Measurements from ENCODE around the gene CHMP5.

The CHMP5 gene

DNA sequence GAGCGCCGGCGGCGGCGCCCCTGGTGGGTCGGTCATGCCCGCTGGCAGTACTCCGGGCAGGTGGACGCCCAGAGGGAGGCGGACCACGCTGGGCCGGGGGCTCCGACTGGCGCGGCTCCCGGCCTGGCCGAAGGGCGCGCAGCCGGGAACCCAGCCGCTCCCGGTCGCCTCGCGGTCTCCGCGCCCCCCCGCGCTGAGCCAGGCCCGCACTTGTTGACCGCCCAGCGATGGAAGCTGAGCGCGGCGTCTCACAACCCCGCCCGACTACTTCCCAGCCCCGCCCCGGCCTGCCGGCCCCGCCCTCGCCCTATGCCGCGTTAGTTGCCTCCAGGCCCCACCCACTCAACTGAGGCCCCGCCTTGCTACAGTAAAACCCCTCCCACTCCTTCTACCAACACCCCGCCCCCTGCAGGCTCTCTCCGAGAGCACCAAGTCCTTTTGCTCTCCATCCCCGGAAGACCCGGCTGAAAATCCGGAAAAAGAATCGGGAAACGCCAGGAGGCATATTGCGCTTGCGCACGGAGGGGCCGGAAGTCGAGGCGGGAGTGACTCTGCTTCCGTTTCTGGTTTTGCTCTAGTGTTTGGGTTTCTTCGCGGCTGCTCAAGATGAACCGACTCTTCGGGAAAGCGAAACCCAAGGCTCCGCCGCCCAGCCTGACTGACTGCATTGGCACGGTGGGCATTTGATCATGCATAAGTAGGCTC, at the start of gene CHMP5, which contains the start of gene BAG1:
TSS of gene CHMP5 (plus strand) at position 577 of the 705 bp plus-strand sequence. CDS start at position 607, 30 bp downstream.
TSS of gene BAG1 (minus strand) at position 236 of the 705 bp plus-strand sequence.
- peak; percentile 100 for DNase-seq

DNA sequence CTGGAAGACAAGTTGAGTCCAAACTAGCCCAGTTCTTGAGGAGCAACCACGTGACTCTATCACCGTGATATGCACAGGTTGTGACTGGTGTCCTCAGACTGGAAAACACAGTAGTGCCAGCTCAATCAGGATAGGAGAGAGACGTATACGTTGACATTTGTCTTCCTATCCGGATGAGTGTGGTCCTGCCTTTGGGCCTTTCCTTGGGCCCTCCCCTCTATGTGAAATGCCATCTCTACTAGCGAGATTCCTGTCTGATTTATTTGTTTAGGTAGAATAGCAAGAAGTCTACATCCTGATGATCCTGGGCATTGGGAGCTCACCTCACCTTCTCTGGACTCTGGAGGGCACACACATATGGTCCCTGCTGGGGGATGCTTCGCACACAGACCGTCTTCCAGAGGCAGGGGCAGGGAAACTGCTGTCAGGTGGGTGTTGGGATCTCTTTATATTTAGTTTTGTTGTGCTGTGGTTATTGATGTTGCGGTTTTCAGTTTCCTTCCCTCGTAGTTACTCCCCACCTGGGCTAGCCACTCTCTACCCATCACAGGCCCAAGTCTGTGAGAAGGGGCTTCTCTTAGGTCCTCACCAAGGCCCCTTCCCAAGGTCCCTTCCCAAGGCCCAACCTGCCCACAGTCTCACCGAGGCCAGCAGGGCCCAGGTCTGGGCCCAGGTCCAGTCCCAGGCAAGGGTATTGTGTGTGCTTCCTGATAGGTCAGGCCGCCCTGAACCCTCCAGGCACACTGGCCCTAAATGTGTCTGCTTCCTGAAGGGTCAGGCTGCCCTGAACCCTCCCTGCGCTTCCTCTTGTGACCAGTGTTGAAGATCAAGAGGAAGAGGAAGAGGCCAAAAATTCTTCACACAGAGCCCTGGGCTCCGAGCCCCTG, 43.9 kb upstream of the CHMP5 start:
- DNase-seq: no peak

- DNase-seq: no peak
Observed at GRCh38 chr9:33221568-33221884, 43.3 kb upstream of the CHMP5 start.

GRCh38 chr9:33222031-33222430, 42.8 kb upstream of the CHMP5 start:
- DNase-seq: no peak

- DNase-seq: no peak
Observed at GRCh38 chr9:33223696-33224095, 41.2 kb upstream of the CHMP5 start.

DNA sequence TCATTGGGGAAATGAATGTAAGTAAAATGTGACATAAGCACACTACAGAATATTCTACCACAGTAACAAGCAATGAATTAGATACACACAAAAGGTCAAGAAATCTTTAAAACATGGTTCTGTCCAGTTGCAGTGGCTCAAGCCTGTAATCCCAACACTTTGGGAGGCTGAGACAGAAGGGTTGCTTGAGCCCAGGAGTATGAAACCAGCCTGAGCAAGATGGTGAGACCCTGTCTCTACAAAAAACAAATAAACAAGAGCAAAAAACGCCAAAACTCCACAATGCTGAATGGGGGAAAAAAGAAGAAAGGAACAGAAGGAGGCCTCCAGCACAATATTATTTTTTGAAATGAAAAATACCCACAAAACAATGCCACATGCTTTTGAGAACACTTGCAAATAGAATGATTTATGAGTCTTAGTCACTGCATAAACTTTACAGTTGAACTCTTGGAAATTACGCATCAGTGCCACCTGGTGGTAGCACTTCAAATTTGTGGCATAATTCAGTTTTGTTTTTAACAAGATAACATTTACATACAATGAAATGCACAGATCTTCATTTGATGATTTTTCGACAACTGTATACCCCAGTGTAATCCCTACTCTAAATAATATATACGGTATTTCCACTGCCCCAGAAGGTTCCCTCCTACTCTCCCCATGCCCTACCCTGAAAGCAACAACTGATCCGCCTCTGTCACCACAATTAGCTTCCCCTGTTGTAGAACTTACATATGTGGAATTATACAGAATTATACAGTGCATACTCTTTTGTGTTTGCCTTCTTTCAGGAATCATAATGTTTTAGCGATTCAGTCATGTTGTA, 39.3 kb upstream of the CHMP5 start:
- DNase-seq: peak; percentile 80

DNA sequence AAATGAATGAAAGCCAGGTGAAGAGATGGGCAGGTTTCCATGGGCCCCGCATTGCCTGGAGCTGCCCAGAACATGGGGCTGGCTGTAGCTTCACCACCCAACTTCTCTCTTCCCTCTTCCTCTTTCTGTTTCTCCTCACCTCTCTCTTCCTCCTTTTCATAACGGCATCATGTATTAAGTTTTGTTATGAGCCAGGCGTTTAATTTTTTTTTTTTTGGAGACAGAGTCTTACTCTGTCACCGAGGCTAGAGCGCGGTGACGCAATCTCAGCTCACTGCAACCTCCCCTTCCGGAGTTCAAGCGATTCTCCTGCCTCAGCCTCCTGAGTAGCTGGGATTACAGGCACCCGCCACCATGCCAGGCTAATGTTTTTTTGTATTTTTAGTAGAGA, 37.8 kb upstream of the CHMP5 start:
- no peak for DNase-seq

DNA sequence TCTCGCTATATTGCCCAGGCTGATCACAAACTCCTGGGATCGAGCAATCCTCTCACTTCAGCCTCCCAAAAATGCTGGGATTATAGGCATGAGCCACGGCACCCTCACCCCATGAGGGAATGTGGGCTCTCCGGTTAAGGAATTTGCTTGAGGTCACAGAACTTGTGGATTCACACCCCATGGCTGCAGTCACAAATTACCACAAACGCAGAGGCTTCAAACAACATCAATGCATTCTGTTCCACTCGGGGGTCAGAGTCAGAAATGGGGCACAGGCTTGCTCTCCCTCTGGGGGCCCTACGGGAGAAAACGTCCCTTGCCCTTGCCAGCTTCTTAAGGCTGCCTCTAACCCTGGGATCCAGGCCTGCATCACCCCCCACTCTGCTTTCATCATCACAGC, 37.1 kb upstream of the CHMP5 start:
- no peak for DNase-seq

GRCh38 chr9:33228606-33229005, 36.2 kb upstream of the CHMP5 start:
- no peak for DNase-seq

DNA sequence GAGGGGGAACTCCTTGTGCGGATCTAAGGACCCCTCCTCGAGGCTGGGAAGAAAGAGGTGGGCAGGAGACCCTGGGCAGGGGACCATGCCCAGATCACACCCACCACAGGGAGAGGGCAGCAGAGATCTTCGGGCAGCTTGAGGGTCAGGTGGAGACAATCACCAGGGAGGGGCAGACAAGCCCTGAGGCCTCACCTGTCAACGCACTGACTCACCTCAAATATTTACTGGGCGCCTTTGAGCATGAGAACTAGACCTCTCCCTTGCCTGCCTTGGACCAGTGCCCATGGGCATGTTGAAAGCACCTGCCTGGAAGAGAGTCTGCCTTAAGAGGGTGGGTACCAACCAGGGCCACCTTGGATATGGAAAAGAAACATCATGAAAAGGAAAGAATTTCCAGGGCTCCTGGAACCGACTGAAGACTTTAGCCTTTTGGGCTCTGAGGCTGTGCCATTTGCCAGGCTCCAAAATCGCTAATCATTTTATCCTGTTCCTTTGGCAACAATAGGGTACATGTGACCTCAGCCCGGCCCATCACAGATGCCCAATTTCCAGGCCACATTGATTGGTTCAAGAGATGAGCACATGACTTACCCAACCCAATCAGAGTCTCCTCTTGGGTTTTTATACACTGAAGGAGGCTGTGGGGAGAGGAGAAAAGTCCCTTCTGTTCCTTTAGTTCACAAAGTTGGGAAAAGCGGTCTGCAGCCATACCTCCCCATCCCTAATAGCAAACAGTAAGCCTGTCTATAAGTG, 35.3 kb upstream of the CHMP5 start:
- no peak for DNase-seq

DNA sequence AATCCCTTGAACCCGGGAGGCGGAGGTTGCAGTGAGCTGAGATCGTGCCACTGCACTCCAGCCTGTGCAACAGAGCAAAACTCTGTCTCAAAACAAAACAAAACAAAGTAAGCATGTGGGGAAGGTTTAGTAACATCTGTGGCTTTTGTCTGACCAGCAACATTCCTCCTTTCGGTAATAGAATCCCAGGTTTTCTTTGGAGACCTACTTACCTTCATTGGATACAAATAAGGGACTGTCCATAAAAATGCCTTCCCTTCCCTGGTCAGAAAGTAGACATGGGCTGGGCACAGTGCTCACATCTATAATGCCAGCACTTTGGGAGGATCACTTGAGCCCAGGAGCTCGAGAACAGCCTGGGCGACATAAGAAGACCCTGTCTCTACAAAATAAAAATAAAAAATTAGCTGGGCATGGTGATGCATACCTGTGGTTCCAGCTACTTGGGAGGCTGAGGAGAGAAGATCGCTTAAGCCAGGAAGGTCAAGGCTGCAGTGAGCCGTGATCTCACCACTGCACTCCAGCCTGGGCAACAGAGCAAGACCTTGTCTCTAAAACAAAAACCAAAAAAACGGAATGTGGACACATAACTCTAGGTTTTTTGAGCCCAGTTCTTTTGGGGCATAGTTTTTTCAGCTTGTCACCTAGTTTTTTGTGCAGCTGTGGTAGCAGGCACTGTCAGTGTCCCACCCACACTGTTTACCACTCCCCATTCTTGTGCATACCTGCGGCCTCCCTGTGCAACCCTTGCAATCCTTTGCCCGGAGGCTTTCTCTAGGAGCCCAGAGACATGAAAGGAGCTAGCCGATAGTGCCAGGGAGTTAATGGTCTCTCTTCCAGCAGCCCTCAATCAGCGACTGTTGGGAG, 33.9 kb upstream of the CHMP5 start:
- no peak for DNase-seq

DNA sequence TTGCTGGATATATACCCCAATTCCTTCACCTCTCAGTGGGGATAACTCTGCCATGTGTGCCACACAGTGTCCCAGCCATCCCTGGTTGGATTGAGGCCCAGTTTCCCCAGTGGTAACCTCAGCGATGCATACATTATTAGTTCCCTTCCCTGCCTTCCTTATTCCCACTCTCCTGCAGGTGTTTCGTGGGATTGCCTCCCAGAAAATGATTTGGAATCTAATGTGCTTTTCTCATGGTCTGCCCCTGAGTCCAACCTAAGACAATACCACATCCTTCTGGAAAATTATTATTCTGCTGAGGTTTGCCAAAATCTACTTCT, 33.3 kb upstream of the CHMP5 start:
- DNase-seq: no peak

- DNase-seq: no peak
Observed at GRCh38 chr9:33232815-33233214, 32.0 kb upstream of the CHMP5 start.

DNA sequence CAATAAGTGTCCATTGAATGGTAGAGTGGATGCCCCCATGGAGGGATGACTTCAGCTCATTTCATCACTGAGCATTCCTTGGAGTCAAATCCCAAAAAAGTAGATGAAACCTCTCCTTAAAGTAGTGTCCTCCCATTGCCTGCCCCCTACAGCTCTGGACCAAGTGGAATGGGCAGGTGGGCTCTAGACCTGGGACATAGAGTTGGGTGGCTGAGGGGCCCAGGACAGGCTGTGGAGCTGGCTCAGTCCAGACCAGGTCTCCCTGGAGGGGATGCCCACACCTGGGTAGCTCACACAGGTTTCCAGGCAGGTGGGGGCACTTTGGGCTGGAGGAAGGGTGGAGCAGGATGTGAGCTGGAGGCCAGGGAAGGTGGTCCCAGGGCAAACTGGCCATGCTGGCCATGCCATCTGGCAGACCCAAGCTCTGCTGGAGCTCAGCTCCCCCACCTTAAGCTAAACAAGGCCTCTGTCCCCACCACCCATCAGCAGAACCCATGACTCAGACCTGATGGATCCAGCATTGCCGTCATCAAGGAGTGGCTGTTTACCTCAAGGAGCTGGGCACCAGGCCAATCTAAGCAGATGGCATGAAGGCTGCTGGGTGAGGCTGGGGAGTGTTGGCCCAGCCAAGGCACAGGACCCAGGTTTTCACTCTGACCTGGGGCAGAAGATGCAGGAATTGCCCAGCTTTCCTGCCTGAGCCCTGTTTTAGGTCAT, 31.1 kb upstream of the CHMP5 start:
- no peak for DNase-seq

DNA sequence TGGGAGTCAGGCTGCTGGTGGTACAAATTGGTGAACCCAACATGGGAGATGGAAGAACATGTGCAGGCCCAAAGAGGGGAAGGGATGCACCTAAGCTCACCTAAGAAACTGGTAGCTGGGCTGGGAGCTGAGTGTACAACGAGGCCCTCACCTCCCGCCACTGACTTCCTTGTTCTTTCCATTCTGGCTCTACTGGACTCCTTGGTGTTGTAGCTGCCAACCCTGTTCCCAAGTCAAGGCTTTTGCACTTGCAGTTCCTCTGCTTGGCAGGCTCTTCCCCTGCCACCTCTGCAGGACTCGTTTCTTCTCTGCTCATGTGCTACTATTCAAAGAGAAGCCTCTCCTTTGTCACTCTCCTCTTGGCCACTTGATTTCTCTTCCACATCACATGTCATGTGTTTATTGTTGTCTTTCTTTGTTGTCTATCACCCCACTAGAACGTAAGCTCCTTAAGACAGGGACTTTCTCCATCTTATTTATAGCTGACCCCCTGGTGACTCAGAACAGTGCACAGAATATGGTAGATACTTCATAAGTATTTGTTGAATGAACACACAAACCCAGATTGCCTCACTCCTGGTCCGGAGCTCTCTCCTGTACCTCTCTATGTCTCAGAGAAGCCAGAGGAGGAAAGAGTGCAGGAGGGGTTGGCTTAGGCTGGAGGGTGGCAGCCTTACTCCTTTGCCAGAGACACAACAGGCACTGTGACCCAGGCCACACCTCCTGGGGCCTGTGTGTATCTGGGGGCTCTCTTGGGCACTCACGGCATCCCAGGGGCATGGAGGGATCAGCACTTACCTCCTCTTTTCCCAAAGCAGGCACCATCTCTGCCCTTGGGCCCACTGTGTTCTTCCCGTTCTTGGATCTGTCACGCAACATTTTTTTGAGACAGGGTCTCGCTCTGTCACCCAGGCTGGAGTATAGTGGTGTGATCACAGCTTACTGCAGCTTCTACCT, 30.1 kb upstream of the CHMP5 start:
- DNase-seq: no peak

- DNase-seq: no peak
Observed at GRCh38 chr9:33236571-33236970, 28.3 kb upstream of the CHMP5 start.

DNA sequence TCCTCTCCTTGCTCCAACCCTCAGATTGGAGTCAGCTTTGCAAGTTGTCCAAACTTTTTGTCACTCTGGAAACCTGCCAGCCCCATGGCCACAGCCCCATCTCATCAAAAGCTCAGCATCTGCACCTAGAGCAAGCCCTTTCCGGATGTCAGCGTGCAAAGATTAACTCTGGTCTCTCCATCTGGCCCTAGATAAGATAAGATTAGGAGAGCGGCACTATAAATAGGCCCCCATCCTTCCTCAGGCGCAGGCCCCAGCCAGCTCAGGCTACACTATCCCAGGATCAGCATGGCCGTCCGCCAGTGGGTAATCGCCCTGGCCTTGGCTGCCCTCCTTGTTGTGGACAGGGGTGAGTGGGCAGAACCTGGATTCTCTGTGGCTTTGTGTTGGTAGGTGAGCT, 24.9 kb upstream of the CHMP5 start, which contains the start of gene SPINK4:
TSS of gene SPINK4 (plus strand) at position 247 of the 400 bp plus-strand sequence. CDS start at position 289, 42 bp downstream.
- DNase-seq: no peak

DNA sequence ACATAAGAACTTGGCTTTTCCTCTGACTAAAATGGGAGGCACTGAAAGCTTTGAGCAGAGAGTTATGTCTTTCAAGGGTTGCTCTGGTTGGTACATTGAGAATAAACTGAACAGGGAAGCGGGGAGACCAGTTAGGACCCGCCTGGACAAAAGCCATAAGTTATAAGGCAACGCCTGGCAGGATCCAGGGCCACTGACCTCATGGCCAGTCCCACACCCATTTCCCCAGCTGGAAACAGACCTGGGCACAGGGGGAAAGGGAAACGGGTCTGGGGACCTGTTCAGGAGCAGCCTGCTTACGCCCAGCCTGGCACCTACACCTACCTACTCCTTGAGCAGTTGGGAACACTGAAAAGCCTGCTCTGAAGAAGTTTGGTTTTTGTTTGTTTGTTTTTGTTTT, 23.6 kb upstream of the CHMP5 start:
- DNase-seq: no peak

DNA sequence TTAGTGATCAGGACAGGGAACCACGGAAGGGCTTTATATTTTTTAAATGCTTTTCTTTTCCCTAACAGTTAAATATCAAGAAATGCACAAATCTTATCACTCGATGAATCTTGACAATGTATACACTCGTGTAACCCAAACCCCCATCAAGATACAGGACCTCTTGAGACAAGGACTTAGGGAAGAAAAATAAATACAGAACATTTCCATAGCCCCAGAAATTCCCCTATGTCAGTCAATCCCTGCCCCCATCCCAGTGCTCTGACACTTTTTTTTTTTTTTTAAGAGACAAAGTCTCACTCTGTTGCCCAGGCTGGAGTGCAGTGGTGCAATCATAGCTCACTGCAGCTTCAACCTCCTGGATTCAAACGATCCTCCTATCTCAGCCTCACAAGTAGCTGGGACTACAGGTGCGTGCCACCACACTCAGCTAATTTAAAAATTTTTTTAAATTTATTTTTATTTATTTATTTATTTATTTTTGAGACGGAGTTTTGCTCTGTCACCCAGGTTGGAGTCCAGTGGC, 22.2 kb upstream of the CHMP5 start:
- no peak for DNase-seq
